OCI-LY1 (cell line): Measurements from ENCODE around the gene GDF10.

ENCODE experiments used
- H2AFZ ChIP-seq: fragments of 200-600 bp; sonication (generic), shearing (Covaris generic); 2 replicates; pipeline ENCODE4 v1.6.0; 2014; ENCODE audit warnings: antibody characterized with exemption, mild to moderate bottlenecking, low read length
- H3F3A ChIP-seq: fragments of 200-600 bp; sonication (generic), shearing (Covaris generic); 2 replicates; pipeline ENCODE4 v1.6.0; 2014; ENCODE audit warnings: mild to moderate bottlenecking, antibody characterized with exemption, low read length, moderate library complexity; ENCODE audit not compliant: insufficient read depth
- H3K27ac ChIP-seq: fragments of 200-600 bp; sonication (generic); 2 replicates; pipeline ENCODE4 v1.5.1; 2014; ENCODE audit warnings: low read length, mixed run types, mild to moderate bottlenecking, low read depth; ENCODE audit not compliant: poor library complexity, severe bottlenecking
- H3K27me3 ChIP-seq: fragments of 200-600 bp; sonication (generic); 2 replicates; pipeline ENCODE4 v1.6.0; 2014; ENCODE audit warnings: antibody characterized with exemption, mild to moderate bottlenecking, low read length, moderate library complexity; ENCODE audit not compliant: insufficient read depth
- H3K36me3 ChIP-seq: fragments of 200-600 bp; sonication (generic); 2 replicates; pipeline ENCODE4 v1.6.1; 2014; ENCODE audit warnings: mild to moderate bottlenecking, antibody characterized with exemption, low read length, moderate library complexity, mixed read lengths; ENCODE audit not compliant: insufficient read depth
- H3K4me1 ChIP-seq: fragments of 200-600 bp; sonication (generic); 2 replicates; pipeline ENCODE4 v1.5.1; 2014; ENCODE audit warnings: mild to moderate bottlenecking, low read length, moderate library complexity; ENCODE audit not compliant: insufficient read depth, severe bottlenecking
- H3K4me2 ChIP-seq: fragments of 200-600 bp; sonication (generic), shearing (Covaris generic); 2 replicates; pipeline ENCODE4 v1.6.1; 2014; ENCODE audit warnings: low read length
- H3K4me3 ChIP-seq: fragments of 200-600 bp; sonication (generic); 2 replicates; pipeline ENCODE4 v1.5.1; 2014; ENCODE audit warnings: low read length, low read depth, mild to moderate bottlenecking, mixed read lengths; ENCODE audit not compliant: poor library complexity, severe bottlenecking
- H3K79me2 ChIP-seq: fragments of 200-600 bp; shearing (Covaris generic); 2 replicates; pipeline ENCODE4 v1.6.1; 2016; ENCODE audit warnings: mixed run types, low read length, mixed read lengths; ENCODE audit not compliant: insufficient read depth
- H3K9ac ChIP-seq: fragments of 200-600 bp; sonication (generic), shearing (Covaris generic); 2 replicates; pipeline ENCODE4 v1.6.1; 2014; ENCODE audit warnings: mild to moderate bottlenecking, low read length, mixed read lengths
- H3K9me2 ChIP-seq: fragments of 200-600 bp; sonication (generic), shearing (Covaris generic); 2 replicates; pipeline ENCODE4 v1.6.1; 2014; ENCODE audit warnings: low read depth, mild to moderate bottlenecking, low read length, mixed read lengths
- H3K9me3 ChIP-seq: fragments of 200-600 bp; shearing (Covaris generic); 2 replicates; pipeline ENCODE4 v1.6.1; 2014; ENCODE audit warnings: low read length, mixed read lengths
- H4K20me1 ChIP-seq: fragments of 200-600 bp; sonication (generic), shearing (Covaris generic); 2 replicates; pipeline ENCODE4 v1.6.0; 2016; ENCODE audit warnings: mild to moderate bottlenecking, low read length; ENCODE audit not compliant: insufficient read depth
- CTCF ChIP-seq: fragments of 200-600 bp; sonication (generic), shearing (Covaris generic); IDR thresholded peaks from 2 replicates; pipeline ENCODE4 v1.5.1; 2017; ENCODE audit warnings: mild to moderate bottlenecking, antibody characterized with exemption, low read length, moderate library complexity, mixed read lengths
- EZH2 ChIP-seq: fragments of 200-600 bp; sonication (generic), shearing (Covaris generic); IDR thresholded peaks from 2 replicates; pipeline ENCODE4 v1.8.0; 2017; ENCODE audit warnings: borderline replicate concordance, mixed run types, mild to moderate bottlenecking, antibody characterized with exemption, low read length, moderate library complexity, mixed read lengths

GDF10 gene

GRCh38 chr10:47360419-47361040 lies 60.5 kb downstream of the GDF10 start:
- Histone ChIP-seq H3F3A (no peaks in the 10 kb centered on the region), H3K36me3 (no peaks in the 10 kb centered on the region), H3K27ac (no peak overlapping the region), H3K9me2 (no peaks in the 10 kb centered on the region), H3K4me3 (no peak overlapping the region), H3K4me1 (no peaks in the 10 kb centered on the region), H3K9me3 (no peaks in the 10 kb centered on the region), H3K79me2 (no peaks in the 10 kb centered on the region), H3K9ac (no peak overlapping the region), H3K4me2 (no peak overlapping the region), H4K20me1 (no peaks in the 10 kb centered on the region), H3K27me3 (no peaks in the 10 kb centered on the region), H2AFZ (no peak overlapping the region)
- TF ChIP-seq CTCF (no peak), EZH2 (no peak)

DNA sequence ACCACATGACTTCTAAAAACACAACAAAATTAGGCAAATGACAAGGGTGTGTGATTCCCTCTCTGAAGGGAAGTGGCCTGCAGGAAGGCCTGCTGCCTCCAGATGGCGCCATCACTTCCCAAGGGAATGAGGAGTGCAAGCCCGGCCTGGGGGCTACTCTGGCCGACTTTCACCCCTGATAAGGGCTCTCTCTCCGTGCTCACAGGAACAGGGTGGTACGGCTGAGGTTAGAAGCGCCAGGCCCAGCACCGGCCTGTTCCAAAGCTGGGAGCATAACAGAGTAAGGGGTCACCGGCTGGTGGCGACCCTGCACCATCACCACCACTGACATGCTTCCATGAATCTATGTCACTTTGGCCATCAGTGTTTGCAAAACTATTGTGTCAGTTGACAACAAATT lies 61.3 kb downstream of the GDF10 start:
- no peaks in the 10 kb centered on the region for H3K27me3 ChIP-seq
- TF ChIP-seq EZH2 (no peak), CTCF (peak; percentile 83)
- no peaks in the 10 kb centered on the region for H4K20me1 ChIP-seq
- no peak overlapping the region for H3K4me3 ChIP-seq
- H2AFZ ChIP-seq, result no peak overlapping the region
- H3K27ac ChIP-seq, result no peak overlapping the region
- no peaks in the 10 kb centered on the region for H3K9me3 ChIP-seq
- H3K79me2 ChIP-seq, result no peaks in the 10 kb centered on the region
- H3K9ac ChIP-seq, result no peak overlapping the region
- H3K9me2 ChIP-seq, result no peaks in the 10 kb centered on the region
- H3K36me3 ChIP-seq, result no peaks in the 10 kb centered on the region
- H3F3A ChIP-seq, result no peaks in the 10 kb centered on the region
- no peak overlapping the region for H3K4me2 ChIP-seq
- H3K4me1 ChIP-seq, result no peaks in the 10 kb centered on the region

- TF ChIP-seq CTCF (no peak), EZH2 (no peak)
- Histone ChIP-seq H3K36me3 (no peaks in the 10 kb centered on the region), H3K4me2 (no peak overlapping the region), H3K27me3 (no peaks in the 10 kb centered on the region), H3K9ac (no peak overlapping the region), H3F3A (no peaks in the 10 kb centered on the region), H4K20me1 (no peaks in the 10 kb centered on the region), H3K79me2 (no peaks in the 10 kb centered on the region), H3K9me2 (no peaks in the 10 kb centered on the region), H3K4me3 (no peak overlapping the region), H3K9me3 (no peaks in the 10 kb centered on the region), H3K27ac (no peak overlapping the region), H3K4me1 (no peaks in the 10 kb centered on the region), H2AFZ (no peak overlapping the region)
Observed at GRCh38 chr10:47362199-47362598, 62.2 kb downstream of the GDF10 start.
